ENCODE results near the gene GHR.

- TF ChIP-seq REST (IDR thresholded peaks at IDR 0.05; ENCODE audit: low read depth) (no peak), RAD21 (IDR thresholded peaks at IDR 0.05; ENCODE audit: low read depth) (no peak), MAX (IDR thresholded peaks at IDR 0.05) (no peak), CREB1 (IDR thresholded peaks at IDR 0.05; ENCODE audit: low read depth) (no peak), EGR1 (IDR thresholded peaks at IDR 0.05) (no peak), EP300 (IDR thresholded peaks at IDR 0.05; ENCODE audit: borderline replicate concordance) (no peak), TAF1 (IDR thresholded peaks at IDR 0.05; ENCODE audit: low read depth) (no peak), YY1 (IDR thresholded peaks at IDR 0.05; ENCODE audit: low read depth) (no peak), NFIC (IDR thresholded peaks at IDR 0.05) (no peak), CEBPB (IDR thresholded peaks at IDR 0.05) (no peak), FOXM1 (IDR thresholded peaks at IDR 0.05; ENCODE audit: borderline replicate concordance, low read depth) (no peak), ZBTB7A (IDR thresholded peaks at IDR 0.05; ENCODE audit: low read depth) (no peak)
These were observed 97.7 kb downstream of the GHR start for GRCh38 chr5:42520957-42521356.
